WTC11 (cell line): ENCODE results near the gene PRKD1. TPM values are rescaled to one million over a fixed set of nuclear protein-coding genes. Genes with fewer than 3 reads are reported as not detected.

Experiments used
- ATAC-seq: fragments of 200-7000 bp; cut with Tn5 transposase; 2 replicates; pipeline ENCODE4 v1.10.0; 2021; ENCODE audit warnings: mild to moderate bottlenecking, moderate library complexity
- CTCF ChIA-PET: fragments of 300-600 bp; sonication (Branson Sonifier 250); formaldehyde crosslinking; loops from one replicate; lab custom pipeline; 2021; ENCODE audit warnings: antibody characterized with exemption; lab: Charles Lee
- POLR2A ChIA-PET: fragments of 350-600 bp; sonication (Branson Sonifier 250); formaldehyde crosslinking; loops from one replicate; lab custom pipeline; 2021; ENCODE audit warnings: antibody characterized with exemption; lab: Charles Lee
- DNase-seq: peaks from one replicate; pipeline ENCODE4 v3.0.0; 2021; ENCODE audit warnings: low spot score
- H3K27ac Mint-ChIP-seq: 2 replicates; pipeline ENCODE4 v1.8.0; 2021; ENCODE audit warnings: mixed read lengths
- H3K27me3 Mint-ChIP-seq: 2 replicates; pipeline ENCODE4 v1.8.0; 2021; ENCODE audit warnings: low read depth, mild to moderate bottlenecking, moderate library complexity, mixed read lengths
- H3K36me3 Mint-ChIP-seq: 2 replicates; pipeline ENCODE4 v1.8.0; 2021; ENCODE audit warnings: mixed read lengths
- H3K4me1 Mint-ChIP-seq: 2 replicates; pipeline ENCODE4 v1.8.0; 2022; ENCODE audit warnings: mixed read lengths
- H3K4me3 Mint-ChIP-seq: 2 replicates; pipeline ENCODE4 v1.8.0; 2021; ENCODE audit warnings: mild to moderate bottlenecking, moderate library complexity, mixed read lengths
- H3K9me3 Mint-ChIP-seq: 2 replicates; pipeline ENCODE4 v1.8.0; 2021; ENCODE audit warnings: mixed read lengths
- E2F1 ChIP-seq: sonication (generic); formaldehyde crosslinking; IDR thresholded peaks from 2 replicates; pipeline ENCODE4 v1.8.0; 2022; ENCODE audit warnings: mild to moderate bottlenecking, missing genetic modification reagents
- EMX1 ChIP-seq: fragments of 250-450 bp; sonication (Bioruptor Pico); IDR thresholded peaks from 2 replicates; pipeline ENCODE4 v1.8.0; 2021; ENCODE audit warnings: mild to moderate bottlenecking
- GABPB1 ChIP-seq: sonication (generic); formaldehyde crosslinking; IDR thresholded peaks from 2 replicates; pipeline ENCODE4 v1.8.1; 2023; ENCODE audit warnings: mild to moderate bottlenecking, missing genetic modification reagents
- IRF2 ChIP-seq: sonication (generic); formaldehyde crosslinking; IDR thresholded peaks from 2 replicates; pipeline ENCODE4 v1.8.0; 2022; ENCODE audit warnings: low read depth, missing genetic modification reagents, borderline replicate concordance
- RELA ChIP-seq: sonication (generic); formaldehyde crosslinking; IDR thresholded peaks from 2 replicates; pipeline ENCODE4 v1.8.1; 2022; ENCODE audit warnings: missing genetic modification reagents, mild to moderate bottlenecking, borderline replicate concordance
- SMAD4 ChIP-seq: sonication (generic); formaldehyde crosslinking; IDR thresholded peaks from 2 replicates; pipeline ENCODE4 v1.8.0; 2022; ENCODE audit warnings: mild to moderate bottlenecking, missing genetic modification reagents
- USF1 ChIP-seq: sonication (generic); formaldehyde crosslinking; IDR thresholded peaks from 2 replicates; pipeline ENCODE4 v1.8.0; 2022; ENCODE audit warnings: mild to moderate bottlenecking, missing genetic modification reagents
- ZNF232 ChIP-seq: sonication (generic); formaldehyde crosslinking; IDR thresholded peaks from 2 replicates; pipeline ENCODE4 v1.8.0; 2022; ENCODE audit warnings: mild to moderate bottlenecking, missing genetic modification reagents
- ZNF396 ChIP-seq: fragments of 250-450 bp; sonication (Bioruptor Pico); IDR thresholded peaks from 2 replicates; pipeline ENCODE4 v1.8.0; 2021; ENCODE audit warnings: mild to moderate bottlenecking, moderate library complexity, borderline replicate concordance
- ZNF416 ChIP-seq: fragments of 250-450 bp; sonication (Bioruptor Pico); IDR thresholded peaks from 2 replicates; pipeline ENCODE4 v1.9.0; 2021; ENCODE audit warnings: mild to moderate bottlenecking, inconsistent platforms
- ZNF671 ChIP-seq: fragments of 250-450 bp; sonication (Bioruptor Pico); IDR thresholded peaks from 2 replicates; pipeline ENCODE4 v1.8.0; 2021; ENCODE audit warnings: mild to moderate bottlenecking
- total RNA-seq: library from RNA; stranded (reverse); gene quantifications from 3 replicates; pipeline ENCODE4 v1.2.3, GENCODE V29; 2021
- TF ChIP-seq, protein P1 (sequence below): sonication (generic); formaldehyde crosslinking; IDR thresholded peaks from 2 replicates; pipeline ENCODE4 v1.8.1; 2023; ENCODE audit warnings: mild to moderate bottlenecking, missing genetic modification reagents
- TF ChIP-seq, protein P2 (sequence below): sonication (generic); formaldehyde crosslinking; IDR thresholded peaks from 2 replicates; pipeline ENCODE4 v1.8.0; 2023; ENCODE audit warnings: missing genetic modification reagents, mild to moderate bottlenecking, borderline replicate concordance
- TF ChIP-seq, protein P3 (sequence below): sonication (generic); formaldehyde crosslinking; IDR thresholded peaks from 2 replicates; pipeline ENCODE4 v1.8.0; 2022; ENCODE audit warnings: missing genetic modification reagents
- TF ChIP-seq, protein P4 (sequence below): sonication (generic); formaldehyde crosslinking; IDR thresholded peaks from 2 replicates; pipeline ENCODE4 v1.8.1; 2023; ENCODE audit warnings: mild to moderate bottlenecking, moderate library complexity, missing genetic modification reagents
- TF ChIP-seq, protein P5 (sequence below): sonication (generic); formaldehyde crosslinking; IDR thresholded peaks from 2 replicates; pipeline ENCODE4 v1.8.1; 2023; ENCODE audit warnings: mild to moderate bottlenecking, missing genetic modification reagents, moderate library complexity

The PRKD1 gene
- total RNA-seq, 1 experiment from 2014 or later: 7.6 TPM

DNA sequence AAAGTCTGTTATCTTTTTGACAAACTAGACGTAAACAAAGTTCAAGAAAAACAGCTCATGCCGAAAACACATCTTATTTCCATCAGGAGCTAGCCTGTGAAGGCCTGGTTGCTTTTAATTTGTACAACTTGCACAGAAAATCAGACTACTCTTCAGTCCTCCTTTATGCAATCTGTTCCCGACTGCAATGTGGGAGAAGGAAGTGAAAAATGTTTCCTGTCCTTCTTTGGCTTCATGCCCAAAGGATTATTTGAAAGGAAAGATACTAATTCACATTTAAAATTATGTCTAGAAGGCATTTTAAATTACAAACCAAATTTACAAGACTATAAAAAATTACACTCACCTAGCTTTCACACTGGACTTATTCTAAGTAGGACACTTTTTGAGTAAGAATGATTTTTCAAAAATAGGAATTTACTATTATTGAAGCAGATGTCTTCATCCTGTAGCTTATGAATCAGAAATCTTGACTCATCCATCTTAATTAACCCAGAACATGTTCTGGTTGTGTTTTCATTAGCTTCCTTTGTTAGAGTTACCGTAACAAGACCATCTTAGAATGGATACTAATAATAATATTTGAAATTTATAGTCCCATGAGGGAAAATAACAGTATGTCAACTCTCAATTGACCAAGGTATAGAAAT lies 272.6 kb downstream of the PRKD1 start:
- DNase-seq: no peak
- no peaks in the 10 kb centered on the region for H3K27me3 Mint-ChIP-seq
- TF ChIP-seq EMX1 (CRISPR knock-in tag): no peak
- no peak for TF ChIP-seq ZNF232 (CRISPR knock-in tag)
- no peak for TF ChIP-seq E2F1 (CRISPR knock-in tag)
- no peak for TF ChIP-seq ZNF671 (CRISPR knock-in tag)
- TF ChIP-seq ZNF396 (CRISPR knock-in tag): no peak
- TF ChIP-seq, protein P1, sequence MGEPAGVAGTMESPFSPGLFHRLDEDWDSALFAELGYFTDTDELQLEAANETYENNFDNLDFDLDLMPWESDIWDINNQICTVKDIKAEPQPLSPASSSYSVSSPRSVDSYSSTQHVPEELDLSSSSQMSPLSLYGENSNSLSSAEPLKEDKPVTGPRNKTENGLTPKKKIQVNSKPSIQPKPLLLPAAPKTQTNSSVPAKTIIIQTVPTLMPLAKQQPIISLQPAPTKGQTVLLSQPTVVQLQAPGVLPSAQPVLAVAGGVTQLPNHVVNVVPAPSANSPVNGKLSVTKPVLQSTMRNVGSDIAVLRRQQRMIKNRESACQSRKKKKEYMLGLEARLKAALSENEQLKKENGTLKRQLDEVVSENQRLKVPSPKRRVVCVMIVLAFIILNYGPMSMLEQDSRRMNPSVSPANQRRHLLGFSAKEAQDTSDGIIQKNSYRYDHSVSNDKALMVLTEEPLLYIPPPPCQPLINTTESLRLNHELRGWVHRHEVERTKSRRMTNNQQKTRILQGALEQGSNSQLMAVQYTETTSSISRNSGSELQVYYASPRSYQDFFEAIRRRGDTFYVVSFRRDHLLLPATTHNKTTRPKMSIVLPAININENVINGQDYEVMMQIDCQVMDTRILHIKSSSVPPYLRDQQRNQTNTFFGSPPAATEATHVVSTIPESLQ (CRISPR knock-in tag): no peak
- no peak for TF ChIP-seq SMAD4 (CRISPR knock-in tag)
- TF ChIP-seq, protein P2, sequence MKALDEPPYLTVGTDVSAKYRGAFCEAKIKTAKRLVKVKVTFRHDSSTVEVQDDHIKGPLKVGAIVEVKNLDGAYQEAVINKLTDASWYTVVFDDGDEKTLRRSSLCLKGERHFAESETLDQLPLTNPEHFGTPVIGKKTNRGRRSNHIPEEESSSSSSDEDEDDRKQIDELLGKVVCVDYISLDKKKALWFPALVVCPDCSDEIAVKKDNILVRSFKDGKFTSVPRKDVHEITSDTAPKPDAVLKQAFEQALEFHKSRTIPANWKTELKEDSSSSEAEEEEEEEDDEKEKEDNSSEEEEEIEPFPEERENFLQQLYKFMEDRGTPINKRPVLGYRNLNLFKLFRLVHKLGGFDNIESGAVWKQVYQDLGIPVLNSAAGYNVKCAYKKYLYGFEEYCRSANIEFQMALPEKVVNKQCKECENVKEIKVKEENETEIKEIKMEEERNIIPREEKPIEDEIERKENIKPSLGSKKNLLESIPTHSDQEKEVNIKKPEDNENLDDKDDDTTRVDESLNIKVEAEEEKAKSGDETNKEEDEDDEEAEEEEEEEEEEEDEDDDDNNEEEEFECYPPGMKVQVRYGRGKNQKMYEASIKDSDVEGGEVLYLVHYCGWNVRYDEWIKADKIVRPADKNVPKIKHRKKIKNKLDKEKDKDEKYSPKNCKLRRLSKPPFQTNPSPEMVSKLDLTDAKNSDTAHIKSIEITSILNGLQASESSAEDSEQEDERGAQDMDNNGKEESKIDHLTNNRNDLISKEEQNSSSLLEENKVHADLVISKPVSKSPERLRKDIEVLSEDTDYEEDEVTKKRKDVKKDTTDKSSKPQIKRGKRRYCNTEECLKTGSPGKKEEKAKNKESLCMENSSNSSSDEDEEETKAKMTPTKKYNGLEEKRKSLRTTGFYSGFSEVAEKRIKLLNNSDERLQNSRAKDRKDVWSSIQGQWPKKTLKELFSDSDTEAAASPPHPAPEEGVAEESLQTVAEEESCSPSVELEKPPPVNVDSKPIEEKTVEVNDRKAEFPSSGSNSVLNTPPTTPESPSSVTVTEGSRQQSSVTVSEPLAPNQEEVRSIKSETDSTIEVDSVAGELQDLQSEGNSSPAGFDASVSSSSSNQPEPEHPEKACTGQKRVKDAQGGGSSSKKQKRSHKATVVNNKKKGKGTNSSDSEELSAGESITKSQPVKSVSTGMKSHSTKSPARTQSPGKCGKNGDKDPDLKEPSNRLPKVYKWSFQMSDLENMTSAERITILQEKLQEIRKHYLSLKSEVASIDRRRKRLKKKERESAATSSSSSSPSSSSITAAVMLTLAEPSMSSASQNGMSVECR: no peak
- TF ChIP-seq, protein P3, sequence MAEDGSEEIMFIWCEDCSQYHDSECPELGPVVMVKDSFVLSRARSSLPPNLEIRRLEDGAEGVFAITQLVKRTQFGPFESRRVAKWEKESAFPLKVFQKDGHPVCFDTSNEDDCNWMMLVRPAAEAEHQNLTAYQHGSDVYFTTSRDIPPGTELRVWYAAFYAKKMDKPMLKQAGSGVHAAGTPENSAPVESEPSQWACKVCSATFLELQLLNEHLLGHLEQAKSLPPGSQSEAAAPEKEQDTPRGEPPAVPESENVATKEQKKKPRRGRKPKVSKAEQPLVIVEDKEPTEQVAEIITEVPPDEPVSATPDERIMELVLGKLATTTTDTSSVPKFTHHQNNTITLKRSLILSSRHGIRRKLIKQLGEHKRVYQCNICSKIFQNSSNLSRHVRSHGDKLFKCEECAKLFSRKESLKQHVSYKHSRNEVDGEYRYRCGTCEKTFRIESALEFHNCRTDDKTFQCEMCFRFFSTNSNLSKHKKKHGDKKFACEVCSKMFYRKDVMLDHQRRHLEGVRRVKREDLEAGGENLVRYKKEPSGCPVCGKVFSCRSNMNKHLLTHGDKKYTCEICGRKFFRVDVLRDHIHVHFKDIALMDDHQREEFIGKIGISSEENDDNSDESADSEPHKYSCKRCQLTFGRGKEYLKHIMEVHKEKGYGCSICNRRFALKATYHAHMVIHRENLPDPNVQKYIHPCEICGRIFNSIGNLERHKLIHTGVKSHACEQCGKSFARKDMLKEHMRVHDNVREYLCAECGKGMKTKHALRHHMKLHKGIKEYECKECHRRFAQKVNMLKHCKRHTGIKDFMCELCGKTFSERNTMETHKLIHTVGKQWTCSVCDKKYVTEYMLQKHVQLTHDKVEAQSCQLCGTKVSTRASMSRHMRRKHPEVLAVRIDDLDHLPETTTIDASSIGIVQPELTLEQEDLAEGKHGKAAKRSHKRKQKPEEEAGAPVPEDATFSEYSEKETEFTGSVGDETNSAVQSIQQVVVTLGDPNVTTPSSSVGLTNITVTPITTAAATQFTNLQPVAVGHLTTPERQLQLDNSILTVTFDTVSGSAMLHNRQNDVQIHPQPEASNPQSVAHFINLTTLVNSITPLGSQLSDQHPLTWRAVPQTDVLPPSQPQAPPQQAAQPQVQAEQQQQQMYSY (CRISPR knock-in tag): no peak
- TF ChIP-seq, protein P4, sequence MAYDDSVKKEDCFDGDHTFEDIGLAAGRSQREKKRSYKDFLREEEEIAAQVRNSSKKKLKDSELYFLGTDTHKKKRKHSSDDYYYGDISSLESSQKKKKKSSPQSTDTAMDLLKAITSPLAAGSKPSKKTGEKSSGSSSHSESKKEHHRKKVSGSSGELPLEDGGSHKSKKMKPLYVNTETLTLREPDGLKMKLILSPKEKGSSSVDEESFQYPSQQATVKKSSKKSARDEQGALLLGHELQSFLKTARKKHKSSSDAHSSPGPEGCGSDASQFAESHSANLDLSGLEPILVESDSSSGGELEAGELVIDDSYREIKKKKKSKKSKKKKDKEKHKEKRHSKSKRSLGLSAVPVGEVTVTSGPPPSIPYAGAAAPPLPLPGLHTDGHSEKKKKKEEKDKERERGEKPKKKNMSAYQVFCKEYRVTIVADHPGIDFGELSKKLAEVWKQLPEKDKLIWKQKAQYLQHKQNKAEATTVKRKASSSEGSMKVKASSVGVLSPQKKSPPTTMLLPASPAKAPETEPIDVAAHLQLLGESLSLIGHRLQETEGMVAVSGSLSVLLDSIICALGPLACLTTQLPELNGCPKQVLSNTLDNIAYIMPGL (CRISPR knock-in tag): no peak
- TF ChIP-seq ZNF416 (CRISPR knock-in tag): no peak
- no peak for TF ChIP-seq IRF2
- TF ChIP-seq USF1 (CRISPR knock-in tag): no peak
- TF ChIP-seq, protein P5, sequence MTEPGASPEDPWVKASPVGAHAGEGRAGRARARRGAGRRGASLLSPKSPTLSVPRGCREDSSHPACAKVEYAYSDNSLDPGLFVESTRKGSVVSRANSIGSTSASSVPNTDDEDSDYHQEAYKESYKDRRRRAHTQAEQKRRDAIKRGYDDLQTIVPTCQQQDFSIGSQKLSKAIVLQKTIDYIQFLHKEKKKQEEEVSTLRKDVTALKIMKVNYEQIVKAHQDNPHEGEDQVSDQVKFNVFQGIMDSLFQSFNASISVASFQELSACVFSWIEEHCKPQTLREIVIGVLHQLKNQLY (CRISPR knock-in tag): no peak
- no peak for TF ChIP-seq GABPB1
- TF ChIP-seq RELA: no peak
- ChIA-PET POLR2A (no interaction called here), CTCF (no interaction called here)
- H3K4me1 Mint-ChIP-seq: peaks cover 3% of the 10 kb centered on the region
- H3K36me3 Mint-ChIP-seq: peaks cover 3% of the 10 kb centered on the region; the same call in 1 of the 2 replicates
- H3K9me3 Mint-ChIP-seq: peaks cover 3% of the 10 kb centered on the region
- H3K27ac Mint-ChIP-seq: no peak overlapping the region
- ATAC-seq: no peak
- no peak overlapping the region for H3K4me3 Mint-ChIP-seq
